Natural killer cell treated with Interleukin-12 subunit alpha and Interleukin-12 subunit beta and Interleukin-15 and Interleukin-18, amount 100 ng/mL, for 72 hours (primary cell): ENCODE measurements around the gene KRABD2.
A peak's percentile ranks its signal among the peaks of the same experiment; 100 is the strongest.
"Not testable (repeated sequence)": the region's sequence is repeated elsewhere in the genome, so short reads cannot be mapped to it uniquely, and the experiment has no call there.

Experiments
- ATAC-seq, 2 donors: fragments of 150-1000 bp; cut with Tn5 transposase in 1 of 2; sonication (Bioruptor Pico), chemical (Tn5 transposase) in 1 of 2; 2 replicates each; pipeline ENCODE4 v1.10.0; 2021
- DNase-seq: peaks from one replicate; pipeline ENCODE4 v3.0.0; 2022; ENCODE audit warnings: low spot score
- H3K27ac Mint-ChIP-seq, 2 donors: 1 replicate in 1 of 2; 2 replicates in 1 of 2; pipeline ENCODE4 v1.8.0; 2022; ENCODE audit warnings: mixed read lengths in 2 of 2, mild to moderate bottlenecking in 1 of 2, moderate library complexity in 1 of 2
- H3K27me3 Mint-ChIP-seq, 2 donors: 1 replicate in 1 of 2; 2 replicates in 1 of 2; pipeline ENCODE4 v1.8.0; 2022; ENCODE audit warnings: mixed read lengths in 2 of 2
- H3K36me3 Mint-ChIP-seq: one replicate; pipeline ENCODE4 v1.8.0; 2022; ENCODE audit warnings: mixed read lengths
- H3K4me1 Mint-ChIP-seq, 2 donors: 1 replicate in 1 of 2; 2 replicates in 1 of 2; pipeline ENCODE4 v1.8.0; 2022; ENCODE audit warnings: low read depth in 2 of 2, mixed read lengths in 2 of 2, mild to moderate bottlenecking in 1 of 2
- H3K4me3 Mint-ChIP-seq: one replicate; pipeline ENCODE4 v1.8.0; 2022; ENCODE audit warnings: mixed read lengths
- H3K9me3 Mint-ChIP-seq: 2 replicates; pipeline ENCODE4 v1.8.0; 2022; ENCODE audit warnings: mixed read lengths

KRABD2 gene

GRCh38 chr17:8366231-8366630 is 10.3 kb downstream of the KRABD2 start:
- no peak overlapping the region for H3K4me3 Mint-ChIP-seq

GRCh38 chr17:8365143-8365542 is 11.4 kb downstream of the KRABD2 start:
- no peak for ATAC-seq
- Mint-ChIP-seq H3K27me3 (no peaks in the 10 kb centered on the region), H3K4me1 (peaks cover 0 to 8% of the 10 kb centered on the region in 2 donors), H3K4me3 (no peak overlapping the region), H3K27ac (peak overlapping the region in 1 of 2 donors; percentile 35), H3K36me3 (no peaks in the 10 kb centered on the region), H3K9me3 (no peaks in the 10 kb centered on the region)
- DNase-seq = no peak

More at GRCh38 chr17:8366231-8366630, 10.3 kb downstream of the KRABD2 start:
- Mint-ChIP-seq H3K27ac (no peak overlapping the region), H3K27me3 (no peaks in the 10 kb centered on the region), H3K9me3 (no peaks in the 10 kb centered on the region), H3K36me3 (no peaks in the 10 kb centered on the region), H3K4me1 (peaks cover 0 to 4% of the 10 kb centered on the region in 2 donors)
- DNase-seq (no peak), ATAC-seq (no peak)

GRCh38 chr17:8362651-8363332 is 13.7 kb downstream of the KRABD2 start:
- peaks cover 0 to 7% of the 10 kb centered on the region in 2 donors for H3K4me1 Mint-ChIP-seq
- no peaks in the 10 kb centered on the region for H3K36me3 Mint-ChIP-seq
- no peaks in the 10 kb centered on the region for H3K27me3 Mint-ChIP-seq
- H3K4me3 Mint-ChIP-seq = no peak overlapping the region
- no peak overlapping the region for H3K27ac Mint-ChIP-seq
- no peak for ATAC-seq
- no peaks in the 10 kb centered on the region for H3K9me3 Mint-ChIP-seq
- no peak for DNase-seq

- no peaks in the 10 kb centered on the region for H3K9me3 Mint-ChIP-seq
- no peak for ATAC-seq
- H3K27ac Mint-ChIP-seq = no peak overlapping the region
- H3K4me3 Mint-ChIP-seq = no peak overlapping the region
- no peaks in the 10 kb centered on the region for H3K27me3 Mint-ChIP-seq
- no peaks in the 10 kb centered on the region for H3K36me3 Mint-ChIP-seq
- DNase-seq = no peak
- H3K4me1 Mint-ChIP-seq = peaks cover 0 to 7% of the 10 kb centered on the region in 2 donors
Measured at GRCh38 chr17:8360751-8361150, 15.8 kb downstream of the KRABD2 start.

- H3K27me3 Mint-ChIP-seq = no peaks in the 10 kb centered on the region
- DNase-seq (no peak), ATAC-seq (no peak)
- peaks cover 0 to 7% of the 10 kb centered on the region in 2 donors for H3K4me1 Mint-ChIP-seq
- no peaks in the 10 kb centered on the region for H3K36me3 Mint-ChIP-seq
- H3K27ac Mint-ChIP-seq = no peak overlapping the region
- no peak overlapping the region for H3K4me3 Mint-ChIP-seq
- no peaks in the 10 kb centered on the region for H3K9me3 Mint-ChIP-seq
Measured at GRCh38 chr17:8360260-8360659, 16.2 kb downstream of the KRABD2 start.

GRCh38 chr17:8359769-8360168 is 16.7 kb downstream of the KRABD2 start:
- ATAC-seq (no peak), DNase-seq (no peak)
- H3K27ac Mint-ChIP-seq = no peak overlapping the region
- no peaks in the 10 kb centered on the region for H3K9me3 Mint-ChIP-seq
- no peaks in the 10 kb centered on the region for H3K36me3 Mint-ChIP-seq
- H3K4me3 Mint-ChIP-seq = no peak overlapping the region
- H3K4me1 Mint-ChIP-seq = peaks cover 0 to 7% of the 10 kb centered on the region in 2 donors
- H3K27me3 Mint-ChIP-seq = no peaks in the 10 kb centered on the region

- no peaks in the 10 kb centered on the region for H3K9me3 Mint-ChIP-seq
- H3K4me3 Mint-ChIP-seq = no peak overlapping the region
- H3K27me3 Mint-ChIP-seq = no peaks in the 10 kb centered on the region
- peaks cover 0 to 7% of the 10 kb centered on the region in 2 donors for H3K4me1 Mint-ChIP-seq
- no peak overlapping the region for H3K27ac Mint-ChIP-seq
- DNase-seq = no peak
- H3K36me3 Mint-ChIP-seq = no peaks in the 10 kb centered on the region
- ATAC-seq = no peak
Measured at GRCh38 chr17:8357910-8358309, 18.6 kb downstream of the KRABD2 start.

- ATAC-seq = no peak
- Mint-ChIP-seq H3K4me3 (no peak overlapping the region), H3K36me3 (no peaks in the 10 kb centered on the region), H3K9me3 (no peaks in the 10 kb centered on the region), H3K27ac (no peak overlapping the region), H3K27me3 (peaks cover 3 to 6% of the 10 kb centered on the region in 2 donors), H3K4me1 (peaks cover 0 to 3% of the 10 kb centered on the region in 2 donors)
- DNase-seq = no peak
Measured at GRCh38 chr17:8354236-8354635, 22.3 kb downstream of the KRABD2 start.

GRCh38 chr17:8353736-8354135 is 22.8 kb downstream of the KRABD2 start:
- H3K27me3 Mint-ChIP-seq = peaks cover 3 to 6% of the 10 kb centered on the region in 2 donors
- no peaks in the 10 kb centered on the region for H3K9me3 Mint-ChIP-seq
- ATAC-seq (no peak), DNase-seq (no peak)
- H3K4me3 Mint-ChIP-seq = no peak overlapping the region
- no peaks in the 10 kb centered on the region for H3K36me3 Mint-ChIP-seq
- H3K27ac Mint-ChIP-seq = no peak overlapping the region
- H3K4me1 Mint-ChIP-seq = peaks cover 0 to 2% of the 10 kb centered on the region in 2 donors

- no peaks in the 10 kb centered on the region for H3K4me1 Mint-ChIP-seq
Measured at GRCh38 chr17:8350339-8350738, 26.2 kb downstream of the KRABD2 start.

GRCh38 chr17:8347001-8347400 is 29.5 kb downstream of the KRABD2 start:
- peaks cover 11 to 12% of the 10 kb centered on the region in 2 donors for H3K27me3 Mint-ChIP-seq
- not testable (repeated sequence) for H3K36me3 Mint-ChIP-seq, DNase-seq, ATAC-seq, H3K9me3 Mint-ChIP-seq, H3K27ac Mint-ChIP-seq, H3K4me1 Mint-ChIP-seq, H3K4me3 Mint-ChIP-seq

More at GRCh38 chr17:8350339-8350738, 26.2 kb downstream of the KRABD2 start:
- Mint-ChIP-seq H3K36me3 (no peaks in the 10 kb centered on the region), H3K4me3 (no peak overlapping the region), H3K27ac (no peak overlapping the region), H3K9me3 (no peaks in the 10 kb centered on the region), H3K27me3 (peaks cover 11 to 12% of the 10 kb centered on the region in 2 donors)
- DNase-seq = no peak
- no peak for ATAC-seq

GRCh38 chr17:8345951-8346665 is 30.4 kb downstream of the KRABD2 start:
- no peak overlapping the region for H3K27ac Mint-ChIP-seq
- H3K4me3 Mint-ChIP-seq = no peak overlapping the region
- ATAC-seq = no peak
- no peaks in the 10 kb centered on the region for H3K4me1 Mint-ChIP-seq
- no peaks in the 10 kb centered on the region for H3K9me3 Mint-ChIP-seq
- peaks cover 11 to 12% of the 10 kb centered on the region in 2 donors for H3K27me3 Mint-ChIP-seq
- no peaks in the 10 kb centered on the region for H3K36me3 Mint-ChIP-seq
- no peak for DNase-seq

GRCh38 chr17:8345052-8345690 is 31.3 kb downstream of the KRABD2 start:
- Mint-ChIP-seq H3K4me1 (no peaks in the 10 kb centered on the region), H3K36me3 (no peaks in the 10 kb centered on the region), H3K27ac (no peak overlapping the region), H3K4me3 (no peak overlapping the region), H3K27me3 (peaks cover 9 to 11% of the 10 kb centered on the region in 2 donors), H3K9me3 (no peaks in the 10 kb centered on the region)
- no peak for DNase-seq
- ATAC-seq = peak; percentile 51 to 65

- no peak overlapping the region for H3K4me3 Mint-ChIP-seq
- no peaks in the 10 kb centered on the region for H3K9me3 Mint-ChIP-seq
- H3K4me1 Mint-ChIP-seq = peaks cover 4 to 7% of the 10 kb centered on the region in 2 donors
- ATAC-seq (no peak), DNase-seq (no peak)
- no peak overlapping the region for H3K27ac Mint-ChIP-seq
- peaks cover 0 to 13% of the 10 kb centered on the region in 2 donors for H3K27me3 Mint-ChIP-seq
- no peaks in the 10 kb centered on the region for H3K36me3 Mint-ChIP-seq
Measured at GRCh38 chr17:8341456-8341855, 35.0 kb downstream of the KRABD2 start.
